Common myeloid progenitor, CD34-positive (primary cell): Measurements from ENCODE around the gene SIRT4.
A peak's percentile ranks its signal among the peaks of the same experiment; 100 is the strongest.

Experiments
- CTCF ChIA-PET: fragments of 350-600 bp; sonication (Branson Sonifier 250); formaldehyde crosslinking; loops from one replicate; lab custom pipeline; 2021; ENCODE audit warnings: antibody characterized with exemption; lab: Charles Lee
- POLR2A ChIA-PET: fragments of 350-600 bp; sonication (Branson Sonifier 250); formaldehyde crosslinking; loops from one replicate; lab custom pipeline; 2021; ENCODE audit warnings: antibody characterized with exemption; lab: Charles Lee
- DNase-seq, 3 donors: peaks; one replicate each; pipeline versions ENCODE4 v3.0.0 to v3.0.0-alpha.2; 2013
- H3K27ac ChIP-seq, 2 experiments: 1 replicate in 1 of 2; 2 replicates in 1 of 2; pipeline ENCODE4 v1.7.0; 2013; ENCODE audit warnings: inconsistent platforms in 2 of 2, low read length in 2 of 2, mild to moderate bottlenecking in 2 of 2, low read depth in 1 of 2, moderate library complexity in 1 of 2; ENCODE audit not compliant: severe bottlenecking in 2 of 2, insufficient read depth in 1 of 2, poor library complexity in 1 of 2
- H3K27me3 ChIP-seq, 5 experiments: replicated peaks in 2 of 5; 1 replicate in 3 of 5; 2 replicates in 2 of 5; pipeline versions ENCODE4 v1.6.1 to v1.7.0; 2013; ENCODE audit warnings: low read length in 4 of 5, mild to moderate bottlenecking in 2 of 5, moderate library complexity in 2 of 5, inconsistent platforms in 1 of 5; ENCODE audit not compliant: insufficient read depth in 5 of 5, control insufficient read depth in 4 of 5
- H3K36me3 ChIP-seq, 4 experiments: 1 replicate in 2 of 4; 2 replicates in 2 of 4; pipeline versions ENCODE4 v1.6.1 to v1.7.0; 2013; ENCODE audit warnings: low read length in 3 of 4, control low read depth in 1 of 4, mild to moderate bottlenecking in 1 of 4; ENCODE audit not compliant: control insufficient read depth in 4 of 4, insufficient read depth in 4 of 4
- H3K4me1 ChIP-seq, 4 experiments: 1 replicate in 3 of 4; 2 replicates in 1 of 4; pipeline versions ENCODE4 v1.6.1 to v1.7.1; 2013; ENCODE audit warnings: low read length in 3 of 4, mild to moderate bottlenecking in 3 of 4, control low read depth in 1 of 4, inconsistent platforms in 1 of 4, moderate library complexity in 1 of 4; ENCODE audit not compliant: control insufficient read depth in 4 of 4, insufficient read depth in 4 of 4; ENCODE audit errors: control extremely low read depth in 1 of 4
- H3K4me3 ChIP-seq, 7 experiments: 1 replicate in 4 of 7; 2 replicates in 3 of 7; pipeline versions ENCODE4 v1.5.1 to v1.7.0; 2013; ENCODE audit warnings: mild to moderate bottlenecking in 7 of 7, low read length in 6 of 7, moderate library complexity in 6 of 7, inconsistent platforms in 2 of 7, low read depth in 2 of 7, control low read depth in 1 of 7; ENCODE audit not compliant: insufficient read depth in 4 of 7, control insufficient read depth in 1 of 7; ENCODE audit errors: extremely low read depth in 1 of 7
- H3K9me3 ChIP-seq, 5 experiments: 1 replicate in 4 of 5; 2 replicates in 1 of 5; pipeline versions ENCODE4 v1.6.1 to v1.7.1; 2013; ENCODE audit warnings: low read length in 4 of 5, mild to moderate bottlenecking in 2 of 5, inconsistent platforms in 1 of 5, low read depth in 1 of 5, moderate library complexity in 1 of 5; ENCODE audit not compliant: control insufficient read depth in 4 of 5, insufficient read depth in 2 of 5; ENCODE audit errors: control extremely low read depth in 1 of 5
- WGBS: methylation state at CpG from one replicate; pipeline ENCODE4 v1.1.5; 2013; ENCODE audit not compliant: insufficient coverage; 5-methylcytosine and 5-hydroxymethylcytosine counted together

Gene SIRT4

GRCh38 chr12:120264086-120264903, 37.8 kb upstream of the SIRT4 start:
- POLR2A ChIA-PET: interaction anchor here (0.7 to 4.1 kb wide), 3 partner anchors 11 to 186 kb away, joined by 3 to 42 read pairs (median 5); partner anchors contain the start of genes RNU4-1 and RNU4-2

GRCh38 chr12:120264904-120265472, 37.1 kb upstream of the SIRT4 start:
- no peak for DNase-seq
- Histone ChIP-seq H3K36me3 (no peaks in the 10 kb centered on the region), H3K4me3 (peak overlapping the region; percentile 67 to 86 (median 79)), H3K4me1 (peaks cover 13 to 61% (median 45%) of the 10 kb centered on the region in 4 experiments), H3K27ac (peak overlapping the region in 1 of 2 experiments; percentile 61), H3K9me3 (no peaks in the 10 kb centered on the region), H3K27me3 (no peaks in the 10 kb centered on the region)
- POLR2A ChIA-PET: interaction anchor here (0.7 to 4.1 kb wide), 7 partner anchors 9 to 187 kb away, joined by 3 to 42 read pairs (median 4); partner anchors contain the start of genes RNU4-1, RNU4-2 and RPLP0
- CTCF ChIA-PET: interaction anchor here (1.2 to 43.0 kb wide), 5 partner anchors 10 to 64 kb away, joined by 6 to 879 read pairs (median 16); partner anchors contain the start of gene RPLP0
- 5% methylated on average over 19 of the region's 29 CpGs for WGBS

More at GRCh38 chr12:120264086-120264903, 37.8 kb upstream of the SIRT4 start:
- Histone ChIP-seq H3K4me1 (peaks cover 13 to 67% (median 49%) of the 10 kb centered on the region in 4 experiments), H3K36me3 (no peaks in the 10 kb centered on the region), H3K27ac (peak overlapping the region in 1 of 2 experiments; percentile 61), H3K9me3 (no peaks in the 10 kb centered on the region), H3K4me3 (peak overlapping the region in 6 of 7 experiments; percentile 67 to 86 (median 78)), H3K27me3 (no peaks in the 10 kb centered on the region)
- CTCF ChIA-PET: interaction anchor here (1.1 to 43.0 kb wide), 4 partner anchors 18 to 63 kb away, joined by 3 to 879 read pairs (median 216); partner anchors contain the start of gene RPLP0
- 89% methylated on average over 9 of the region's 15 CpGs for WGBS
- DNase-seq: no peak

GRCh38 chr12:120265473-120266179, 36.5 kb upstream of the SIRT4 start, which contains the start of gene PXN:
Gene PXN (minus strand): TSS chr12:120265730. CDS start chr12:120265629, 101 bp downstream.
- Histone ChIP-seq H3K27me3 (no peaks in the 10 kb centered on the region), H3K9me3 (no peaks in the 10 kb centered on the region), H3K4me3 (peak within 1 kb of the TSS; percentile 67 to 86 (median 79)), H3K4me1 (peaks cover 13 to 60% (median 45%) of the 10 kb centered on the region in 4 experiments), H3K36me3 (no peaks in the 10 kb centered on the region), H3K27ac (peak within 1 kb of the TSS in 1 of 2 experiments; percentile 61)
- POLR2A ChIA-PET: interaction anchor here (0.7 to 4.1 kb wide), 7 partner anchors 10 to 65 kb away, joined by 3 to 42 read pairs (median 3); partner anchors contain the start of genes RNU4-1, RNU4-2 and RPLP0
- WGBS: 1% methylated on average over 51 of the region's 81 CpGs
- CTCF ChIA-PET: interaction anchor here (1.0 to 43.0 kb wide), 8 partner anchors 9 to 65 kb away, joined by 3 to 879 read pairs (median 7); partner anchors contain the start of genes RNU4-2 and RPLP0
- peak; percentile 72 to 85 (median 83) for DNase-seq

- peak overlapping the region in 1 of 7 experiments; percentile 70 for H3K4me3 ChIP-seq
- POLR2A ChIA-PET: interaction anchor here (0.7 to 4.1 kb wide), 4 partner anchors 26 to 42 kb away, joined by 3 to 42 read pairs (median 12); partner anchors contain the start of genes RNU4-1 and RNU4-2
- H3K9me3 ChIP-seq: no peaks in the 10 kb centered on the region
- CTCF ChIA-PET: interaction anchor here (0.9 to 43.0 kb wide), 9 partner anchors 9 to 66 kb away, joined by 3 to 879 read pairs (median 6); partner anchors contain the start of genes RNU4-2 and RPLP0
- peak in 1 of 3 donors; percentile 26 for DNase-seq
- peaks cover 13 to 60% (median 45%) of the 10 kb centered on the region in 4 experiments for H3K4me1 ChIP-seq
- H3K36me3 ChIP-seq: no peaks in the 10 kb centered on the region
- no peaks in the 10 kb centered on the region for H3K27me3 ChIP-seq
- no peak overlapping the region for H3K27ac ChIP-seq
- 36% methylated on average over 5 of the region's 8 CpGs for WGBS
Measured at GRCh38 chr12:120266180-120266870, 35.8 kb upstream of the SIRT4 start.

- ChIA-PET CTCF (interaction anchor here (1.0 to 43.0 kb wide), 7 partner anchors 12 to 43 kb away, joined by 3 to 879 read pairs (median 3); partner anchors contain the start of genes RNU4-2 and SIRT4), POLR2A (interaction anchor here (3.0 to 4.1 kb wide), 2 partner anchors 24 to 39 kb away, joined by 21 to 42 read pairs; partner anchors contain the start of genes RNU4-1 and RNU4-2)
- Histone ChIP-seq H3K9me3 (no peaks in the 10 kb centered on the region), H3K4me3 (no peak overlapping the region), H3K4me1 (peaks cover 8 to 48% (median 32%) of the 10 kb centered on the region in 4 experiments), H3K27ac (no peak overlapping the region), H3K27me3 (no peaks in the 10 kb centered on the region), H3K36me3 (no peaks in the 10 kb centered on the region)
- 12% methylated on average over 4 of the region's 4 CpGs for WGBS
- peak in 1 of 3 donors; percentile 31 for DNase-seq
Measured at GRCh38 chr12:120267736-120268135, 34.4 kb upstream of the SIRT4 start.
